B cell (primary cell): ENCODE results near the gene SULT1B1. TPM values are rescaled to one million over a fixed set of nuclear protein-coding genes. Genes with fewer than 3 reads are reported as not detected.

ENCODE experiments used
- ATAC-seq: fragments of 200-7000 bp; cut with Tn5 transposase; one replicate; pipeline ENCODE4 v1.10.0; 2021; ENCODE audit warnings: low read depth, mild to moderate bottlenecking, moderate number of reproducible peaks, moderate library complexity
- CTCF ChIA-PET: fragments of 350-600 bp; sonication (Branson Sonifier 250); formaldehyde crosslinking; loops from one replicate; lab custom pipeline; 2021; ENCODE audit warnings: antibody characterized with exemption, inconsistent platforms; lab: Charles Lee
- POLR2A ChIA-PET: fragments of 350-600 bp; sonication (Branson Sonifier 250); formaldehyde crosslinking; loops from one replicate; lab custom pipeline; 2021; ENCODE audit warnings: antibody characterized with exemption; lab: Charles Lee
- DNase-seq: peaks from one replicate; pipeline ENCODE4 v3.0.0; 2013
- H2AFZ ChIP-seq: 2 replicates; pipeline ENCODE4 v1.6.1; 2012; ENCODE audit warnings: mild to moderate bottlenecking, low read depth, low read length; ENCODE audit not compliant: insufficient read depth, poor library complexity, severe bottlenecking
- H3K27ac ChIP-seq, 2 donors: 1 replicate in 1 of 2; 2 replicates in 1 of 2; pipeline ENCODE4 v1.5.1; 2012 to 2013; ENCODE audit warnings: low read length in 2 of 2, mild to moderate bottlenecking in 2 of 2, moderate library complexity in 1 of 2
- H3K27me3 ChIP-seq, 4 experiments: fragments of 200-600 bp in 1 of 4; sonication (generic) in 1 of 4; replicated peaks in 1 of 4; 1 replicate in 2 of 4; 2 replicates in 2 of 4; pipeline versions ENCODE4 v1.6.1 to v1.7.0; 2013 to 2016; ENCODE audit warnings: low read length in 3 of 4, mild to moderate bottlenecking in 2 of 4, mixed read lengths in 1 of 4, moderate library complexity in 1 of 4; ENCODE audit not compliant: insufficient read depth in 4 of 4, control insufficient read depth in 3 of 4; ENCODE audit errors: control extremely low read depth in 1 of 4
- H3K36me3 ChIP-seq, 2 experiments: replicated peaks in 1 of 2; 1 replicate in 1 of 2; 2 replicates in 1 of 2; pipeline versions ENCODE4 v1.6.1 to v1.7.1; 2013; ENCODE audit warnings: low read length in 1 of 2; ENCODE audit not compliant: insufficient read depth in 2 of 2, control insufficient read depth in 1 of 2; ENCODE audit errors: control extremely low read depth in 1 of 2, extremely low read depth in 1 of 2
- H3K4me1 ChIP-seq, 2 donors: fragments of 200-600 bp in 1 of 2; sonication (generic) in 1 of 2; 1 replicate in 1 of 2; 2 replicates in 1 of 2; pipeline versions ENCODE4 v1.5.1 to v1.6.1; 2013 to 2017; ENCODE audit warnings: low read length in 2 of 2; ENCODE audit not compliant: control insufficient read depth in 2 of 2, insufficient read depth in 2 of 2
- H3K4me2 ChIP-seq: replicated peaks from 2 replicates; pipeline ENCODE3; 2012; ENCODE audit warnings: mild to moderate bottlenecking, low read depth, low read length; ENCODE audit not compliant: poor library complexity, severe bottlenecking
- H3K4me3 ChIP-seq, 5 experiments: fragments of 200-600 bp in 1 of 5; sonication (generic) in 1 of 5; 1 replicate in 3 of 5; 2 replicates in 2 of 5; pipeline versions ENCODE4 v1.5.1 to v1.7.0; 2011 to 2016; ENCODE audit warnings: low read length in 4 of 5, mild to moderate bottlenecking in 4 of 5, low read depth in 2 of 5, control low read depth in 1 of 5, moderate library complexity in 1 of 5; ENCODE audit not compliant: insufficient read depth in 1 of 5; ENCODE audit errors: control extremely low read depth in 1 of 5, extremely low read depth in 1 of 5
- H3K79me2 ChIP-seq: fragments of 200-600 bp; sonication (generic); one replicate; pipeline ENCODE4 v1.6.0; 2016; ENCODE audit warnings: low read length; ENCODE audit not compliant: control insufficient read depth, insufficient read depth
- H3K9ac ChIP-seq: fragments of 200-600 bp; sonication (generic); 2 replicates; pipeline ENCODE4 v1.6.1; 2017; ENCODE audit warnings: mild to moderate bottlenecking, low read length, moderate library complexity
- H3K9me3 ChIP-seq, 3 donors: one replicate each; pipeline versions ENCODE4 v1.6.1 to v1.7.1; 2013; ENCODE audit warnings: low read length in 2 of 3; ENCODE audit not compliant: control insufficient read depth in 2 of 3, insufficient read depth in 1 of 3; ENCODE audit errors: control extremely low read depth in 1 of 3
- H4K20me1 ChIP-seq: 2 replicates; pipeline ENCODE4 v1.6.0; 2012; ENCODE audit warnings: mild to moderate bottlenecking, low read length; ENCODE audit not compliant: insufficient read depth, control insufficient read depth, poor library complexity, severe bottlenecking
- H3K27ac Mint-ChIP-seq: one replicate; pipeline ENCODE4 v1.8.0; 2021; ENCODE audit warnings: mixed read lengths
- H3K27me3 Mint-ChIP-seq: one replicate; pipeline ENCODE4 v1.8.0; 2021; ENCODE audit warnings: mixed read lengths
- H3K4me1 Mint-ChIP-seq: one replicate; pipeline ENCODE4 v1.8.0; 2021; ENCODE audit warnings: mixed read lengths
- H3K4me3 Mint-ChIP-seq: one replicate; pipeline ENCODE4 v1.8.0; 2021; ENCODE audit warnings: mixed read lengths
- H3K9me3 Mint-ChIP-seq: one replicate; pipeline ENCODE4 v1.8.0; 2022; ENCODE audit warnings: mixed read lengths; ENCODE audit not compliant: insufficient read depth
- EZH2 ChIP-seq: IDR thresholded peaks from 2 replicates; pipeline ENCODE4 v1.6.1; 2012; ENCODE audit warnings: borderline replicate concordance, low read depth, mild to moderate bottlenecking, moderate library complexity, low read length; ENCODE audit not compliant: insufficient read depth, poor library complexity, severe bottlenecking
- WGBS: methylation state at CpG from one replicate; pipeline ENCODE4 v1.1.5; 2013; ENCODE audit warnings: missing lambda C conversion rate; ENCODE audit not compliant: insufficient coverage; 5-methylcytosine and 5-hydroxymethylcytosine counted together
- intact Hi-C: fragments of 100-400 bp; cut with micrococcal nuclease; formaldehyde crosslinking; loops from one replicate; pipeline ENCODE4 v1.10.0; 2022
- polyA plus RNA-seq: library from polyadenylated mRNA; depleted of rRNA; stranded (reverse); fragments of >200 nt; gene quantifications from 2 replicates; pipeline ENCODE4 v1.2.3, GENCODE V29; 2012
- total RNA-seq, 2 donors: library from RNA; stranded (reverse); fragments of 120-200 nt in 1 of 2; gene quantifications; 1 replicate in 1 of 2; 2 replicates in 1 of 2; pipeline versions ENCODE4 v1.2.3 to v1.2.4, GENCODE V29; 2013 to 2022
- TF ChIP-seq, protein P1 (sequence below): fragments of 200-600 bp; IDR thresholded peaks from one replicate; pipeline ENCODE4 v1.8.0; 2022; ENCODE audit warnings: antibody characterized with exemption, mild to moderate bottlenecking

Gene SULT1B1
- total and polyA plus RNA-seq, 2 donors (not counting 1 experiment from before 2014, with no cell fraction given), result 0.01 to 0.12 TPM

DNA sequence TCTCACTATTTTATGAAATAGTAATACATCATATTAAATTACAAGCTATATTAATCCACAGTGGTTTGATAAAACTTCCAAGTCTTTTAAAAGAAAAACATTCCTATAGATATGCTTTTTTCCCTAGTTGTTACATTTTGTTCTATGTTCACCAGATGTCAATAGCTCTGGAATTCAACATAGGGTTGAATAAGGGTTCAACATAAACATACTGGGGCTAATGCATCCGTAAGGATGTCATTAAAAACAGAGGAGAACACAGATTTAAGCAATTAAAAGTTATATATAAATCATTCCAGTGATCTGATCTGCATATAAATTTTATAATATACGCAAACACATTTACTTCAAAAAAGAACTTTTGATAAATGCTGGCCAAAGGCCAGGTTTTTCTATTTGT is 32.5 kb downstream of the SULT1B1 start:
- Mint-ChIP-seq H3K27ac (no peak overlapping the region), H3K27me3 (no peaks in the 10 kb centered on the region), H3K9me3 (no peaks in the 10 kb centered on the region), H3K4me3 (no peak overlapping the region), H3K4me1 (no peaks in the 10 kb centered on the region)
- Histone ChIP-seq H3K79me2 (no peaks in the 10 kb centered on the region), H3K36me3 (no peaks in the 10 kb centered on the region), H2AFZ (no peak overlapping the region), H3K4me3 (no peak overlapping the region), H3K4me2 (no peak overlapping the region), H4K20me1 (no peaks in the 10 kb centered on the region), H3K4me1 (no peaks in the 10 kb centered on the region), H3K9me3 (no peaks in the 10 kb centered on the region), H3K9ac (no peak overlapping the region), H3K27me3 (no peaks in the 10 kb centered on the region), H3K27ac (no peak overlapping the region)
- ATAC-seq (no peak), DNase-seq (no peak)
- WGBS, result no CpG with 5 or more reads among the region's 2 CpGs
- intact Hi-C loops, result no loop called here
- ChIA-PET POLR2A (no interaction called here), CTCF (no interaction called here)
- no peak for TF ChIP-seq EZH2
- TF ChIP-seq, protein P1, sequence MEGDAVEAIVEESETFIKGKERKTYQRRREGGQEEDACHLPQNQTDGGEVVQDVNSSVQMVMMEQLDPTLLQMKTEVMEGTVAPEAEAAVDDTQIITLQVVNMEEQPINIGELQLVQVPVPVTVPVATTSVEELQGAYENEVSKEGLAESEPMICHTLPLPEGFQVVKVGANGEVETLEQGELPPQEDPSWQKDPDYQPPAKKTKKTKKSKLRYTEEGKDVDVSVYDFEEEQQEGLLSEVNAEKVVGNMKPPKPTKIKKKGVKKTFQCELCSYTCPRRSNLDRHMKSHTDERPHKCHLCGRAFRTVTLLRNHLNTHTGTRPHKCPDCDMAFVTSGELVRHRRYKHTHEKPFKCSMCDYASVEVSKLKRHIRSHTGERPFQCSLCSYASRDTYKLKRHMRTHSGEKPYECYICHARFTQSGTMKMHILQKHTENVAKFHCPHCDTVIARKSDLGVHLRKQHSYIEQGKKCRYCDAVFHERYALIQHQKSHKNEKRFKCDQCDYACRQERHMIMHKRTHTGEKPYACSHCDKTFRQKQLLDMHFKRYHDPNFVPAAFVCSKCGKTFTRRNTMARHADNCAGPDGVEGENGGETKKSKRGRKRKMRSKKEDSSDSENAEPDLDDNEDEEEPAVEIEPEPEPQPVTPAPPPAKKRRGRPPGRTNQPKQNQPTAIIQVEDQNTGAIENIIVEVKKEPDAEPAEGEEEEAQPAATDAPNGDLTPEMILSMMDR, result no peak

- ChIA-PET CTCF (no interaction called here), POLR2A (no interaction called here)
- Histone ChIP-seq H3K79me2 (no peaks in the 10 kb centered on the region), H3K36me3 (no peaks in the 10 kb centered on the region), H2AFZ (no peak overlapping the region), H3K4me2 (no peak overlapping the region), H3K27me3 (no peaks in the 10 kb centered on the region), H3K27ac (no peak overlapping the region), H3K9me3 (no peaks in the 10 kb centered on the region), H3K4me3 (no peak overlapping the region), H4K20me1 (no peaks in the 10 kb centered on the region), H3K9ac (no peak overlapping the region), H3K4me1 (no peaks in the 10 kb centered on the region)
- H3K27ac Mint-ChIP-seq, result no peak overlapping the region
- ATAC-seq (no peak), DNase-seq (no peak)
- no CpG with 5 or more reads among the region's 1 CpG for WGBS
- TF ChIP-seq, protein P1, result no peak
- TF ChIP-seq EZH2, result no peak
- no peaks in the 10 kb centered on the region for H3K9me3 Mint-ChIP-seq
- no peaks in the 10 kb centered on the region for H3K27me3 Mint-ChIP-seq
- intact Hi-C loops, result no loop called here
- no peak overlapping the region for H3K4me3 Mint-ChIP-seq
- no peaks in the 10 kb centered on the region for H3K4me1 Mint-ChIP-seq
Observed at GRCh38 chr4:69727426-69727825, 33.0 kb downstream of the SULT1B1 start.
